Small intestine (tissue), 7 donors: Measurements from ENCODE around the gene LRP1B. TPM values are rescaled to one million over a fixed set of nuclear protein-coding genes. Genes with fewer than 3 reads are reported as not detected.

ENCODE experiments used
- DNase-seq, 2 donors: peaks; one replicate each; pipeline versions ENCODE4 v3.0.0 to v3.0.0-alpha.2; 2013
- FAIRE-seq: peaks from 2 replicates; lab custom pipeline; 2012; peaks lifted over from hg19 to GRCh38; lab: Jason Lieb, UNC
- H3K27ac ChIP-seq, 3 donors: one replicate each; pipeline ENCODE4 v1.5.1; 2013; ENCODE audit warnings: low read length in 2 of 3, mild to moderate bottlenecking in 2 of 3, control low read depth in 1 of 3, inconsistent platforms in 1 of 3, low read depth in 1 of 3, moderate library complexity in 1 of 3
- H3K27me3 ChIP-seq, 3 donors: one replicate each; pipeline ENCODE4 v1.6.1; 2013; ENCODE audit warnings: low read length in 3 of 3, inconsistent platforms in 1 of 3; ENCODE audit not compliant: control insufficient read depth in 3 of 3, insufficient read depth in 3 of 3
- H3K36me3 ChIP-seq, 3 donors: one replicate each; pipeline ENCODE4 v1.6.1; 2013; ENCODE audit warnings: low read length in 3 of 3, inconsistent platforms in 1 of 3, low read depth in 1 of 3, mild to moderate bottlenecking in 1 of 3, moderate library complexity in 1 of 3; ENCODE audit not compliant: control insufficient read depth in 3 of 3, insufficient read depth in 2 of 3
- H3K4me1 ChIP-seq, 3 donors: one replicate each; pipeline ENCODE4 v1.6.1; 2013; ENCODE audit warnings: low read length in 2 of 3, inconsistent platforms in 1 of 3, low read depth in 1 of 3, mild to moderate bottlenecking in 1 of 3, moderate library complexity in 1 of 3; ENCODE audit not compliant: control insufficient read depth in 3 of 3, insufficient read depth in 2 of 3
- H3K4me3 ChIP-seq, 3 donors: one replicate each; pipeline ENCODE4 v1.5.1; 2013; ENCODE audit warnings: low read length in 3 of 3, control low read depth in 1 of 3, inconsistent platforms in 1 of 3, low read depth in 1 of 3, mild to moderate bottlenecking in 1 of 3, moderate library complexity in 1 of 3
- H3K9me3 ChIP-seq, 2 donors: one replicate each; pipeline ENCODE4 v1.6.1; 2013; ENCODE audit warnings: low read depth in 1 of 2, low read length in 1 of 2; ENCODE audit not compliant: control insufficient read depth in 2 of 2, insufficient read depth in 1 of 2
- WGBS, 3 donors: extraction: QIAGEN DNeasy Blood & Tissue Kit; methylation state at CpG; one replicate each; pipeline ENCODE4 v1.1.7; 2013; 5-methylcytosine and 5-hydroxymethylcytosine counted together
- polyA plus RNA-seq, 4 donors: library from polyadenylated mRNA; stranded (reverse) in 3 of 4; unstranded in 1 of 4; fragments of 200-250 nt in 3 of 4; fragments of 120-200 nt in 1 of 4; gene quantifications; one replicate each; pipeline versions ENCODE4 v1.2.1 to v1.2.3, GENCODE V29; 2013
- donor health status: healthy with polysubstance abuse.
- donor health status: control.
- donor health status: control.
- donor health status: Bipolar disorder and iron deficiency.
- donor health status: healthy.

Gene LRP1B
- polyA plus RNA-seq, 4 donors: 0.07 to 0.64 TPM; not detected in 2

DNA sequence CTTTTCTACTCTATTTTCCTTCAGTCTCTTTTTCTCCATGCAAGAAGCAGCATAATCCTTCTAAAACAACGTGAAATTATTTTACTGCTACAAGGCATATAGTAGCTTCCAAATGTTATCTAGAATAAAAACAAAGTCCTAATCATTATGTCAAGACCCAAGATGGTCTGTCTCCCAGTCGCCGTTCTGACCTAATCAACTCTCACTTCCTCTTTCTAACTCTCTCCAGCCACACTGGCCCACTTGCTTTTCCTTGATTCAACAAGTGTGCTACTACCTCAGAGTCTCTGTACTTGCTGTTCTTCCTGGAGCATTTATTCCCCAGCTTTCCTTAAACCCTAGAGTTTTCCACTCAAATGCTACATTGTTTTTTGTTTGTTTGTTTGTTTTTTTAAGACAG is 1491.2 kb downstream of the LRP1B start:
- FAIRE-seq: no peak
- Histone ChIP-seq H3K27ac (no peak overlapping the region), H3K4me1 (no peaks in the 10 kb centered on the region), H3K9me3 (no peaks in the 10 kb centered on the region), H3K4me3 (no peak overlapping the region), H3K27me3 (no peaks in the 10 kb centered on the region), H3K36me3 (no peaks in the 10 kb centered on the region)
- 76 to 83% (median 79%) methylated on average over 3 of the region's 3 CpGs for WGBS, 3 donors
- no peak for DNase-seq

DNA sequence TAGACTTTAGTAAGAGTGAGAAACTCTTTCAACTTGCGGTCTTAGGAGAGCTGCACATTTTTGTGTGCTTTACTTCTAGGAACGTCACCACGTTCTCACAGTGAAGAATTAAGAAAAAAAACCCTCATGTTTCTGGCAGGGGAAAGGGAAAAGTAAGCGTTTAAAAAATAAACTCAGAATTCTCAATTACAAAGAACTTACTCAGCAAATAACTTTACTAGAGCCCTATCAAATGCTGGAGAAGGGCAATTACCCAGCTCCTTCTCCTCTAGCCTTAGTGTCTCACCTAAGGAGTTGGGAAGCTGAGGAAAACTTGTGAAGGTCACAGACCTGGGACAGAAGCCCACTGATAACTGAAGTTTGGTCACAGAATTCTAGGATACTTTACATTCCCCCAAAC is 1500.3 kb downstream of the LRP1B start:
- H3K4me3 ChIP-seq: no peak overlapping the region
- no peak overlapping the region for H3K27ac ChIP-seq
- no peak for DNase-seq
- no peaks in the 10 kb centered on the region for H3K36me3 ChIP-seq
- H3K4me1 ChIP-seq: no peaks in the 10 kb centered on the region
- H3K9me3 ChIP-seq: no peaks in the 10 kb centered on the region
- FAIRE-seq: no peak
- no peaks in the 10 kb centered on the region for H3K27me3 ChIP-seq
- 73 to 84% (median 76%) methylated on average over 4 of the region's 4 CpGs for WGBS, 3 donors

DNA sequence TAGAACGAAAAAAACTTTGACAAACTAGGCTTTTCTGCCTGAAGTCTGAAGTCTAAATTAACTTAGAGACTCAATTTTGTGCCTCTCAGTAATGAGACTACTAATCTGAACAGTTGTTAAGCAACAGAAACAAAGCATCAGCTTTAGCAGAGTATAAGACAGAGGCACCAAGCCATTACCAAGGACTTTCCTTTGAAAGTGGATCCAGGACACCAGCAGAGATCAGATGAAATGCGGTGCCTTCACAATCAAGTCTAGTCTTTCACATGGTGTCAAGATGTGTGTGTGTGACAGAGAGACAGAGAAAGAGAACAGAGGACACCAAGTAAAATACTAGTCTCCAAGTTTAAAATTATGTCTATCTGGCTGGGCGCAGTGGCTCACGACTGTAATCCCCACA is 1502.9 kb downstream of the LRP1B start:
- Histone ChIP-seq H3K4me3 (no peak overlapping the region), H3K9me3 (no peaks in the 10 kb centered on the region), H3K4me1 (no peaks in the 10 kb centered on the region), H3K36me3 (no peaks in the 10 kb centered on the region), H3K27me3 (no peaks in the 10 kb centered on the region), H3K27ac (no peak overlapping the region)
- WGBS, 3 donors: 92% methylated on average over 4 of the region's 4 CpGs
- FAIRE-seq (no peak), DNase-seq (no peak)

DNA sequence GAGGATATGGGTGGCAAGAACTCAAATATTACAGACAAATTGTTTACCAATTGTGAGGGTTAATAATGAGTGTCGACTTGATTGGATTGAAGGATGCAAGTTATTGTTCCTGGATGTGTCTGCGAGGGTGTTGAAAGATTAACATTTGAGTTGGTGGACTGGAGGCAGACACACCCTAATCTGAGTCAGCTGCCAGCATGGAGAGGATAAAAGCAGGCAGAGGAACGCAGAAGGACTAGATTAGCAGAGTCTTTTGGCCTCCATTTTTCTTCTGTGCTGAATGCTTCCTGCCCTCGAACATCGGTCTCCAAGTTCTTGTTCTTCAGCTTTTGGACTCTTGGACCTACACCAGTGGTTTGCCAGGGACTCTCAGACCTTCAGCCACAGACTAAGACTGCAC is 1503.7 kb downstream of the LRP1B start:
- WGBS, 3 donors: 69 to 85% (median 72%) methylated on average over 5 of the region's 5 CpGs

DNA sequence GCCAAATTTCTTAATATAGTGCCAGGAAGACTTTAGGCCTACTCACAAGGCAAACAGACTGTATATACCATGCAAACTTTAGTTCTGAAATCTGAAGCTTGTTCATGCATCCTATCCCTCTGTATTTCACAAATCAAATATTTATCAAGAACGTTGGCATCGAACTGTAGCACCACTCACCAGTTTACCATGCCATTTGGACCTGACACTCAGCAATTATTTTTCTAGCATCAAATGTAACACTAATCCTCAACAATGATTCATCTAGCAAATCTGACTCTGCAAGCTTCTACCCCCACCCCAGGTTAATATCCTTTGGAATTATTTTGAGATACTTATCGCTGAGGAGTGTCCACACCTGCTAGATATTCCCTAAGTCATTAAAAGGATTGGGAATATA is 1506.6 kb downstream of the LRP1B start:
- Histone ChIP-seq H3K9me3 (no peaks in the 10 kb centered on the region), H3K4me1 (no peaks in the 10 kb centered on the region), H3K4me3 (no peak overlapping the region), H3K27me3 (no peaks in the 10 kb centered on the region), H3K36me3 (no peaks in the 10 kb centered on the region), H3K27ac (no peak overlapping the region)
- WGBS, 3 donors: 83 to 87% (median 86%) methylated on average over 3 of the region's 3 CpGs
- DNase-seq (no peak), FAIRE-seq (no peak)

More for the DNA sequence above, 1503.7 kb downstream of the LRP1B start:
- Histone ChIP-seq H3K27me3 (no peaks in the 10 kb centered on the region), H3K9me3 (no peaks in the 10 kb centered on the region), H3K4me1 (no peaks in the 10 kb centered on the region), H3K36me3 (no peaks in the 10 kb centered on the region), H3K4me3 (no peak overlapping the region), H3K27ac (no peak overlapping the region)
- no peak for DNase-seq
- no peak for FAIRE-seq

DNA sequence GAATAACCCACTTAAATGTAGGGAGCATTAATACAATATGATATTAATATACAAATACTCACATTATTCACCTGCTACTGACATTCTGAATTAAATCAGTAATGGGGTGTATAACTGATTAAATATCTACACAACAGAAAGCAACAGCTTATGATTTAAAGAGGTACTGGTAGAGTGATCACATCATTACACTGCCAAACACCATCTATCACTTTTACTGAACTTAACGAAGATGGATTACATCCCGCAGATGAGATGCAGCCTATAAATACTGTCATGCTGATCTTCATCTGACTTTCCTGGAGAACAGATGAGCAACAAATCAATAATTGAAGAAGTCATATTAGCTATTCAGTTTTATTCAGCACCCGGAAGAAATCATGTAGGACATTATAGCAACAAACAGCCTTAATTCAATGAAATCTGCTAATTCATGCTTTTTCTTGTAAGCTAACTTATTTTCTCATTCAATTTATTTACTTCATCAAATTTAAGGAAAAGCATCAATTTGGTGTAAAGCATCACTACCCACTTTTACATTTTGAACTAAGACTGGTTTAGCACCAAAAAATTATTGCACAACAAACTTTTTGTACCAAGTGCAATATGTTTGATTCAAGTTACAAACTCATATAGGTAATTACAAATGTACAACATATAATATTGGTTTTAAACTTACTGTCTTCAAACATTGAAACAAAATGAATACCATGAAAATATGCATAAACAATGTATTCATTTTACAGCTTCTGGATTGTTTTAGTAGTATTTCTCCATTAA is 1509.0 kb downstream of the LRP1B start:
- H3K4me3 ChIP-seq: no peak overlapping the region
- H3K36me3 ChIP-seq: no peaks in the 10 kb centered on the region
- no peaks in the 10 kb centered on the region for H3K4me1 ChIP-seq
- WGBS, 3 donors: 92 to 96% (median 94%) methylated on average over 3 of the region's 3 CpGs
- no peak for DNase-seq
- no peaks in the 10 kb centered on the region for H3K27me3 ChIP-seq
- H3K9me3 ChIP-seq: no peaks in the 10 kb centered on the region
- no peak overlapping the region for H3K27ac ChIP-seq
- no peak for FAIRE-seq

DNA sequence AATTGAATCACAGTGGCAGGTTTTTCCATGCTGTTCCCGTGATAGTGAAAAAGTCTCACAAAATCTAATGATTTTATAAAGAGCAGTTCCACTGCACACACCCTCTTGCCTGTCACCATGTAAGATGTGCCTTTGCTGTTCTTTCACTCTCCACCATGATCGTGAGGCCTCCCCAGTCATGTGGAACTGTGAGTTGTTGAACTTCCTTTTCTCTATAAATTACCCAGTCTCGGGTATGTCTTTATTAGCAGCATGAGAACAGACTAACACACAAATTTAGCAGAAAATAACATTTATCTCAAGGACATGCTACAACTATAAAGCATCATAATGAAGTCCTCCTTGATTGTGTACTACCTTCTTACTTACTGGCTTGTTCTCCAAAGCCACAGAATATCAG is 1526.0 kb downstream of the LRP1B start:
- no peak overlapping the region for H3K27ac ChIP-seq
- H3K9me3 ChIP-seq: no peaks in the 10 kb centered on the region
- H3K36me3 ChIP-seq: no peaks in the 10 kb centered on the region
- H3K27me3 ChIP-seq: no peaks in the 10 kb centered on the region
- H3K4me3 ChIP-seq: no peak overlapping the region
- FAIRE-seq: no peak
- DNase-seq: no peak
- no peaks in the 10 kb centered on the region for H3K4me1 ChIP-seq
- WGBS, 3 donors: 78 to 88% (median 79%) methylated on average over 3 of the region's 3 CpGs

DNA sequence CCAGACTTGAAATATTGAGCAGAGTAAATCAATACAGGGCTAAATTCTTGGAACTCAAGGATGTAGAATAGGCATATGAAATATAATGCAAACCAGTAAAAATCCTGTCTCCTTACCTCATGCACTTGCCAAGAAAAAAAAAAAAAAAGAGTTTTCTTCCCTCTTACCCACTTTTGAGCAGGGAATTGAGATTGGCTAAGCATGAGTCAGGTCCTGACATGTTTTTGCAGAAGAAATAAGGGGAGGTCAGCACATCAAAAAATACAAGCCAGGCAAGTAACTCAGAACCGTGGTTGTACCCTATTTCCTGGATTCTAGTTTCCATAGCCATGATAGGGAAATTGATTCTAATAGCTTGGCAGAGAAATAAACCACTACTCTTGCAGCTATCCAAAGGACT is 1526.7 kb downstream of the LRP1B start:
- FAIRE-seq (no peak), DNase-seq (no peak)
- no peaks in the 10 kb centered on the region for H3K27me3 ChIP-seq
- H3K36me3 ChIP-seq: no peaks in the 10 kb centered on the region
- no peaks in the 10 kb centered on the region for H3K9me3 ChIP-seq
- no peaks in the 10 kb centered on the region for H3K4me1 ChIP-seq
- WGBS, 3 donors: 36 to 70% (median 41%) methylated on average over 1 of the region's 1 CpG
- no peak overlapping the region for H3K27ac ChIP-seq
- H3K4me3 ChIP-seq: no peak overlapping the region

DNA sequence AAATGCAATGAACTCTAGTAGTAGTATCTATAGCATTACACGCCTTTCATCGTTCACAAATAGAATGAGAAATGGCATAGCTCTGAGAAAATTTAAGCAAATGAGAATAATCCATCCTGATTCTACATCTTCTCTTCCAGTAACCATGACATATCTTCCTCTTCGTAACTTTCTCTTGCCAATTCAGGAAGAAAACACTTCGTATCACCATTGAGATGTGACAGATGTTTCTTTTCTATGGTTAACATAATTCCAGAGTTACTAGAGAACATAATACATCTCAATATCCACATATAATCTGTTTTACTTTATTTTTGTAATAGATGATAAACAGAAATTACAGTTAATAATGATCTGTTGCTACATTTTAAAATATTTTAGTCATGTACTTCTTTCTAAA is 1527.4 kb downstream of the LRP1B start:
- Histone ChIP-seq H3K27me3 (no peaks in the 10 kb centered on the region), H3K4me1 (no peaks in the 10 kb centered on the region), H3K9me3 (no peaks in the 10 kb centered on the region), H3K27ac (no peak overlapping the region), H3K36me3 (no peaks in the 10 kb centered on the region), H3K4me3 (no peak overlapping the region)
- FAIRE-seq (peak; percentile 15), DNase-seq (no peak)
- WGBS, 3 donors: 60 to 88% (median 84%) methylated on average over 4 of the region's 4 CpGs
